Measurements from ENCODE around the gene SNAPC2. TPM values are rescaled to one million over a fixed set of nuclear protein-coding genes. Genes with fewer than 3 reads are reported as not detected.

The SNAPC2 gene
- total and polyA plus RNA-seq, 4 donors: 7.6 to 32.1 (median 21.1) TPM

GRCh38 chr19:7971553-7972520 is 51.7 kb downstream of the SNAPC2 start:
- ATAC-seq (ENCODE audit: insufficient read depth, low FRiP score) (no peak), DNase-seq (no peak)
- TF ChIP-seq CTCF (IDR thresholded peaks at IDR 0.05; ENCODE audit: control extremely low read depth, extremely low read depth): no peak
- 77 to 87% methylated on average over 35 of the region's 35 CpGs for WGBS, 2 donors
- Histone ChIP-seq H3K9ac (ENCODE audit: insufficient read depth in 1 of 2, low read length in 2 of 2) (no peak overlapping the region), H3K27me3 (ENCODE audit: control insufficient read depth in 3 of 3, insufficient read depth in 3 of 3, low read length in 2 of 3) (no peaks in the 10 kb centered on the region), H3K4me1 (ENCODE audit: control insufficient read depth in 5 of 5, insufficient read depth in 5 of 5, low read length in 5 of 5) (no peaks in the 10 kb centered on the region), H3K9me3 (ENCODE audit: control insufficient read depth in 4 of 4, insufficient read depth in 3 of 4, low read length in 3 of 4) (no peaks in the 10 kb centered on the region), H3K27ac (ENCODE audit: low read depth in 1 of 2, low read length in 1 of 2) (no peak overlapping the region), H3K36me3 (ENCODE audit: control insufficient read depth in 4 of 4, insufficient read depth in 4 of 4, low read length in 4 of 4) (peaks cover 5 to 53% (median 32%) of the 10 kb centered on the region in 4 donors), H3K4me3 (no peak overlapping the region)

Other genes starting within 250 kb of the SNAPC2 start
- 10 to 100 TPM in 1 of 2 donors, 1 to 10 TPM in 1; 2.5 to 68.4 TPM for gene MCEMP1, start 243.2 kb upstream of the SNAPC2 start, total RNA-seq
- gene MCEMP1, start 243.2 kb upstream of the SNAPC2 start, polyA plus RNA-seq: 100 to 1,000 TPM in 1 of 2 donors, 10 to 100 TPM in 1; 31.9 to 298 TPM
- gene TRAPPC5, start 239.5 kb upstream of the SNAPC2 start, total RNA-seq: 100 to 1,000 TPM in 1 of 2 donors, 10 to 100 TPM in 1; 29.8 to 108 TPM
- gene TRAPPC5, start 239.5 kb upstream of the SNAPC2 start, polyA plus RNA-seq: 100 to 1,000 TPM; 142 to 224 TPM
- under 1 TPM; 0.37 to 0.43 TPM for gene FCER2, start 218.2 kb upstream of the SNAPC2 start, total RNA-seq
- 1 to 10 TPM in 1 of 2 donors, under 1 TPM in 1; 0.47 to 1.2 TPM for gene FCER2, start 218.2 kb upstream of the SNAPC2 start, polyA plus RNA-seq
- gene CLEC4G, start 188.2 kb upstream of the SNAPC2 start, total RNA-seq: under 1 TPM in 1 of 2 donors, not detected in 1; 0.43 TPM
- under 1 TPM; 0.31 to 0.96 TPM for gene CLEC4G, start 188.2 kb upstream of the SNAPC2 start, polyA plus RNA-seq
- gene CD209, start 172.8 kb upstream of the SNAPC2 start, total RNA-seq: 1 to 10 TPM; 2.0 to 3.3 TPM
- gene CD209, start 172.8 kb upstream of the SNAPC2 start, polyA plus RNA-seq: 1 to 10 TPM in 1 of 2 donors, under 1 TPM in 1; 0.57 to 1.6 TPM
- 1 to 10 TPM in 1 of 2 donors, under 1 TPM in 1; 0.34 to 1.2 TPM for gene CLEC4M, start 157.1 kb upstream of the SNAPC2 start, total RNA-seq
- gene CLEC4M, start 157.1 kb upstream of the SNAPC2 start, polyA plus RNA-seq: 1 to 10 TPM in 1 of 2 donors, under 1 TPM in 1; 0.26 to 2.5 TPM
- gene EVI5L, start 90.1 kb upstream of the SNAPC2 start, total RNA-seq: 10 to 100 TPM; 10.7 to 18.6 TPM
- 10 to 100 TPM; 12.3 to 12.9 TPM for gene EVI5L, start 90.1 kb upstream of the SNAPC2 start, polyA plus RNA-seq
- 1 to 10 TPM; 1.3 to 3.4 TPM for gene PRR36, start 45.9 kb upstream of the SNAPC2 start, total RNA-seq
- under 1 TPM; 0.30 to 0.89 TPM for gene PRR36, start 45.9 kb upstream of the SNAPC2 start, polyA plus RNA-seq
- gene LRRC8E, start 31.8 kb upstream of the SNAPC2 start, total RNA-seq: 1 to 10 TPM; 5.9 to 8.6 TPM
- 1 to 10 TPM; 3.7 to 4.6 TPM for gene LRRC8E, start 31.8 kb upstream of the SNAPC2 start, polyA plus RNA-seq
- gene MAP2K7, start 16.5 kb upstream of the SNAPC2 start, total RNA-seq: 10 to 100 TPM; 17.8 to 28.7 TPM
- 10 to 100 TPM; 18.1 to 41.7 TPM for gene MAP2K7, start 16.5 kb upstream of the SNAPC2 start, polyA plus RNA-seq
- gene TGFBR3L, start 5.5 kb upstream of the SNAPC2 start, total RNA-seq: under 1 TPM in 1 of 2 donors, not detected in 1; 0.77 TPM
- under 1 TPM in 1 of 2 donors, not detected in 1; 0.25 TPM for gene TGFBR3L, start 5.5 kb upstream of the SNAPC2 start, polyA plus RNA-seq
- 10 to 100 TPM in 1 of 2 donors, 1 to 10 TPM in 1; 4.3 to 25.9 TPM for gene CTXN1, start 5.8 kb downstream of the SNAPC2 start, total RNA-seq
- 1 to 10 TPM; 6.5 to 7.2 TPM for gene CTXN1, start 5.8 kb downstream of the SNAPC2 start, polyA plus RNA-seq
- 10 to 100 TPM; 38.4 to 65.9 TPM for gene TIMM44, start 23.3 kb downstream of the SNAPC2 start, total RNA-seq
- gene TIMM44, start 23.3 kb downstream of the SNAPC2 start, polyA plus RNA-seq: 10 to 100 TPM; 40.1 to 75.8 TPM
- 10 to 100 TPM; 61.0 to 72.8 TPM for gene ELAVL1, start 85.3 kb downstream of the SNAPC2 start, total RNA-seq
- 10 to 100 TPM; 15.0 to 33.0 TPM for gene ELAVL1, start 85.3 kb downstream of the SNAPC2 start, polyA plus RNA-seq
- gene CCL25, start 132.4 kb downstream of the SNAPC2 start, total RNA-seq: not detected
- gene CCL25, start 132.4 kb downstream of the SNAPC2 start, polyA plus RNA-seq: not detected
- gene FBN3, start 229.3 kb downstream of the SNAPC2 start, total RNA-seq: 10 to 100 TPM in 1 of 2 donors, 1 to 10 TPM in 1; 2.8 to 26.4 TPM
- 1 to 10 TPM in 1 of 2 donors, under 1 TPM in 1; 0.32 to 1.4 TPM for gene FBN3, start 229.3 kb downstream of the SNAPC2 start, polyA plus RNA-seq

All from lung (tissue), 12 donors.